ENCODE measurements around the gene GAS1.

DNA sequence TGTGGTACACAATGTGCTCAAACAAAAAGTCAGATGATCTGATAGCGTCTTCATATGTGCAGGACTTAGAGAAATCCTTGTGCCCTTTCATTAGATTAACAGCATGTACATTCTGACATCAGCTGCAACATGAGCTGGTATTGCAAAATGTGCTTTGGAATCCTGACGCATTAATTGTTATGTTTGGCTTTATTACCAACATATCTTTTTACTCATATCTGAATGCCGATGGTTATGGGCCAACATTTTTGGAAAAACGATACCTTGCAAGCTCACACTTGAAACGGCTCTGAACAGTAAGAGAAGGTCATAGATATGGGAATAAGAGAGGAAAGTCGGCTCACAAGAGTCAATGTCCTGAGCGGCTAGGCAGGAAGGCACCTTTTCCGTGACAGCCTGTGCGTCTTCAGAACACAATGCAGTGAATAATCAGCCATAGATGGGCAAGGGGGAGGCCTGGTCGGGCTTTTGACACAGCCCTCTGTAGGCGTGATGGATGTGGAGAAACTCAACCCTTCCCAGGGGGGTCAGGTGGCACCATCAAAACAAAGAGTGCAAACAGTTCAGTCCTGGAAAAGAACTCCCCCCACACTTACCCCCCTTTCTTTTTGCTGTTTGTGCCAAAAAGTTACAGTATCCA, 36.4 kb upstream of the GAS1 start:
- TF ChIP-seq CTCF (IDR thresholded peaks at IDR 0.05) (no peak), POLR2A (IDR thresholded peaks at IDR 0.05) (no peak)
